ENCODE results near the gene PTK7.

Gene PTK7

GRCh38 chr6:43047998-43048397 is 28.1 kb upstream of the PTK7 start:
- TF ChIP-seq CTCF (IDR thresholded peaks at IDR 0.05; ENCODE audit: low read depth, low read length) = no peak
- DNase-seq (ENCODE audit: extremely low read depth, low read depth) = no peak

DNA sequence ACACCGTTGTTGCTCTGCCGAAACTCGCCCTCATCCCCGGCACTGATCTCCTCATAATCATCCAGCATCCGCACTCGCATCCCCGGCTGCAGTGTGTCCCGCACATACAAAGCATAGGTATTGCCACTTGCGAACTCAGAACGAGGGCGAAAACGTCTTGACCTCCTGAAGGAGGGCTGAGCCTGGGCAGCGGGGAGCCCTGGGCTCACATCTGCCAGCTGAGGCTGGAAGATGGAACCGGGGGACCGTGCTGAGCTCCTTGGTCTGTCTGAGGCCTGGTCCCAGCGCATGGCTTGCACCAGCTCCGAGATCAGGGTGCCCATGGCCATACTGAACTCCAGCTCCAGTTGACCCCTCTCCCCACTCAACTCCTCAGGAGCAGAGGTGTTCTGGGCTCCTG is 25.1 kb upstream of the PTK7 start:
- no peak for TF ChIP-seq CTCF (IDR thresholded peaks at IDR 0.05; ENCODE audit: low read depth, low read length)
- no peak for DNase-seq (ENCODE audit: extremely low read depth, low read depth)

DNA sequence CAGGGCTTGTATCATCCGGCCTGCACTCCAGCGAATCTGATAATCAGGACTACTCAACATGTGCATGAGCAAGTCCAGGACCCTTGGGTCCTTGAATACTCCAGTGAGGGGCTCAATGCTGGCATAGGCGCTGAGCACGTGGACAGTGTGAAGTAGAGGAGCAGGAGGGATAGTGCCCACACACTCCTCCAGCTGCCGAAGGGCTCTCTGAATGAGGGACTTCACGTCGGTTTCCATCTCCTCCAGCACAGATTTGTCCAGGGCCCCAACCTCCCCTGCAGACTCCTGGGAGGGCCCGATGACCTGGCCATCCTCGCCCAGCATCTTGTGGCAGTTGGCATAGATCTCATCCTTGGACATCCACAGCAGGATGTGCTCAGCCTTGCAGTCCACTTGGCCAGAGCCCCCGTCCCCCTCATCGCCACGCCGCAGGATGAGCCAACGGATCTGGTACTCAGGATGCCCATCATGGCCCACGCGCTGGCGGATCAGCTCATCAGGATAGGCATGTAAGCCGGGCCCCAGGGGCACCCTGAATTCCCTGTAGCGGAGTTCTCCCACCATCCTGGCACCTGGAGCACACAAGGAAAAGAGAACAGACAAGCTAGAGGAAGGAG is 23.8 kb upstream of the PTK7 start:
- TF ChIP-seq CTCF (IDR thresholded peaks at IDR 0.05; ENCODE audit: low read depth, low read length) = no peak

GRCh38 chr6:43052842-43053544 is 23.1 kb upstream of the PTK7 start:
- no peak for DNase-seq (ENCODE audit: extremely low read depth, low read depth)
- no peak for TF ChIP-seq CTCF (IDR thresholded peaks at IDR 0.05; ENCODE audit: low read depth, low read length)

More for the DNA sequence above, 23.8 kb upstream of the PTK7 start:
- no peak for DNase-seq (ENCODE audit: extremely low read depth, low read depth)

DNA sequence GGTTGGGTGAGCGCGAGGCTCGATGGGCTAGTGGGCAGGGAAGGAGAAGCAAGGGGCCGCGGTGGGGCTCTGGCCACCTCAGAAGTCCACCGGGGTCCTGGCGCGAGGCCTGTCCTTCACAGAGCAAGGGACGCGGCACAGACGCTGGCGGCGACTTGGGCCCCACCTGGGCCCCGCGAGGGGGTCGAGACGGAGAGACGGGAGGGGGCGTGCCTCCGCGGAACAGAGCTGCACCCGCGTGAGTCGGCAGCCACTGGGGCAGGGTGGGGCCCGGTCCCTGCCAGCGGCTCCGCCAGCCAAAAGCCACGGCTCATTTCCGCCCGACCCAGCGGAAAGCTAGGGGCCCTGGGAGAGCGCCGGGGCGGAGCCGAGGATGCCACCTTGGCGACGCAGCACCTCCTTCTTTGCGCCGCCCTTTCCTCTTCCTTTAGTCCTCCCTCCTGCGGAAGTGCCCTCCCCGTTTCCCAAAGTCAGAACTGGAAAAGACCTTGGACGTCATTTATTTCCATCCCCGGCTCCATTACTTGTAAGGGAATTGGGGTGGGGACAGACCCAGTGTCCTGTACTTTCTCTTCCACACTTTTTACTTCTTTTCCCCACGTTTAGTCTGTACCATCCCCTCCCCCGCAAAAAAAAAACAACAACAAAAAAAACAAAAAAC is 22.4 kb upstream of the PTK7 start, which contains the start of gene CUL7:
Gene CUL7 (minus strand): TSS at position 307 of the 661 bp plus-strand sequence. CDS start 1,063 bp downstream, outside the sequence.
- DNase-seq (ENCODE audit: extremely low read depth, low read depth) = peak; percentile 79
- no peak for TF ChIP-seq CTCF (IDR thresholded peaks at IDR 0.05; ENCODE audit: low read depth, low read length)

- DNase-seq (ENCODE audit: extremely low read depth, low read depth) = no peak
- no peak for TF ChIP-seq CTCF (IDR thresholded peaks at IDR 0.05; ENCODE audit: low read depth, low read length)
Measured at GRCh38 chr6:43054206-43054943, 21.7 kb upstream of the PTK7 start.

All from AG09319 (cell line).